PC-9 (cell line): ENCODE data around the gene PKD1L1. TPM values are rescaled to one million over a fixed set of nuclear protein-coding genes. Genes with fewer than 3 reads are reported as not detected.

ENCODE experiments used
- BruUV-seq: library from RNA; stranded (reverse); fragments of 400-500 nt; replicated peaks from 2 replicates; lab custom pipeline; 2021; lab: Mats Ljungman, UMichigan
- CTCF ChIA-PET: fragments of 300-600 bp; sonication (Branson Sonifier 250); formaldehyde crosslinking; loops from one replicate; lab custom pipeline; 2022; ENCODE audit warnings: antibody characterized with exemption; lab: Charles Lee
- POLR2A ChIA-PET: fragments of 300-600 bp; sonication (Branson Sonifier 250); formaldehyde crosslinking; loops from one replicate; lab custom pipeline; 2022; ENCODE audit warnings: antibody characterized with exemption; ENCODE audit not compliant: unreplicated experiment; lab: Charles Lee
- DNase-seq, 2 experiments: peaks; one replicate each; pipeline versions ENCODE4 v3.0.0 to v3.0.0-alpha.2; 2015 to 2022; ENCODE audit warnings: mixed read lengths in 1 of 2
- H2AFZ ChIP-seq: fragments of 200-600 bp; sonication (generic); 2 replicates; pipeline ENCODE4 v1.8.1; 2017; ENCODE audit warnings: antibody characterized with exemption
- H3F3A ChIP-seq: fragments of 200-600 bp; sonication (generic); 2 replicates; pipeline ENCODE4 v1.8.1; 2017; ENCODE audit warnings: antibody characterized with exemption, mild to moderate bottlenecking, low read depth; ENCODE audit not compliant: insufficient read depth
- H3K27ac ChIP-seq: fragments of 200-600 bp; sonication (generic); 2 replicates; pipeline ENCODE4 v1.6.1; 2016; ENCODE audit warnings: mixed run types
- H3K27me3 ChIP-seq: fragments of 200-600 bp; sonication (generic); 2 replicates; pipeline ENCODE4 v1.6.1; 2016; ENCODE audit warnings: low read depth, mixed run types; ENCODE audit not compliant: insufficient read depth
- H3K36me3 ChIP-seq: fragments of 200-600 bp; sonication (generic); 2 replicates; pipeline ENCODE4 v1.6.1; 2016; ENCODE audit warnings: low read depth, mixed run types
- H3K4me1 ChIP-seq: fragments of 200-600 bp; sonication (generic); replicated peaks from 2 replicates; pipeline ENCODE4 v1.6.1; 2016; ENCODE audit warnings: mixed run types; ENCODE audit not compliant: insufficient read depth
- H3K4me2 ChIP-seq: fragments of 200-600 bp; sonication (generic); 2 replicates; pipeline ENCODE4 v1.6.1; 2017; ENCODE audit warnings: mixed run types
- H3K4me3 ChIP-seq: fragments of 200-600 bp; sonication (generic); 2 replicates; pipeline ENCODE4 v1.6.1; 2016; ENCODE audit warnings: mixed run types
- H3K79me2 ChIP-seq: fragments of 200-600 bp; sonication (generic); 2 replicates; pipeline ENCODE4 v1.6.1; 2017; ENCODE audit warnings: low read depth, mixed run types
- H3K9me2 ChIP-seq: fragments of 200-600 bp; sonication (generic); 2 replicates; pipeline ENCODE4 v1.8.1; 2017; ENCODE audit warnings: mild to moderate bottlenecking; ENCODE audit not compliant: insufficient read depth
- H3K9me3 ChIP-seq: fragments of 200-600 bp; sonication (generic); 2 replicates; pipeline ENCODE4 v1.8.1; 2016; ENCODE audit warnings: low read depth; ENCODE audit not compliant: insufficient read depth
- H4K20me1 ChIP-seq: fragments of 200-600 bp; sonication (generic); 2 replicates; pipeline ENCODE4 v1.8.1; 2017; ENCODE audit not compliant: insufficient read depth
- EZH2 ChIP-seq: fragments of 200-600 bp; sonication (generic); IDR thresholded peaks from 2 replicates; pipeline ENCODE4 v1.8.0; 2017; ENCODE audit warnings: antibody characterized with exemption, low read depth
- intact Hi-C: fragments of 100-400 bp; cut with micrococcal nuclease; formaldehyde crosslinking; loops from one replicate; pipeline ENCODE4 v1.10.0; 2022; ENCODE audit not compliant: unreplicated experiment
- total RNA-seq: library from RNA; stranded (reverse); gene quantifications from 2 replicates; pipeline ENCODE4 v1.2.3, GENCODE V29; 2021
- TF ChIP-seq, protein P1 (sequence below): fragments of 200-600 bp; sonication (generic); conservative IDR thresholded peaks from 2 replicates; pipeline ENCODE4 v1.6.1; 2017; ENCODE audit warnings: mixed run types, antibody characterized with exemption, mild to moderate bottlenecking, moderate library complexity

The PKD1L1 gene
- total RNA-seq, 1 experiment from 2014 or later: 0.07 TPM

DNA sequence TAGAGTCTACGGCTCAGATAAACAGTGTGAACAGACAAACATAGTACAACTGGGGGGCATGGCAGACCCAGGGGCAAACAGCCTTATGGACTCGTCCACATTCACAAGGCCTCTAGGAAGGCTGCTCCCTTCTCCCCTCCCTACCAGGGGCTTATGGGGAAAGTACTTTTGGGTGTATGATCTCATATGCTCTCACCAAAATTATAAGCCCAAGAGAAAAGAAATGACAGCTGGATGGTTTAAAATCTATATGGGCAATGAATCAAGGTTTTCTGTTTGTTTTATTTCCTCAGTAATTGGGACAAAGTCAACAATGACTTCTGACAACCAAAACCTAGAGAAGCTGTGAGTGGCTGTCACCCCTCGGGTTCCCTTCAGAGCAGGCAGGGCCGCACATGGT is 144.4 kb downstream of the PKD1L1 start:
- Histone ChIP-seq H3K4me3 (no peak overlapping the region), H4K20me1 (no peaks in the 10 kb centered on the region), H3K4me1 (peaks cover 30% of the 10 kb centered on the region), H3K9me3 (no peaks in the 10 kb centered on the region), H3K9me2 (no peaks in the 10 kb centered on the region), H3F3A (peaks cover 6% of the 10 kb centered on the region; the same call in 1 of the 2 replicates), H2AFZ (no peak overlapping the region), H3K36me3 (no peaks in the 10 kb centered on the region), H3K27me3 (no peaks in the 10 kb centered on the region), H3K27ac (no peak overlapping the region), H3K4me2 (no peak overlapping the region), H3K79me2 (no peaks in the 10 kb centered on the region)
- CTCF ChIA-PET: no interaction called here
- TF ChIP-seq, protein P1, sequence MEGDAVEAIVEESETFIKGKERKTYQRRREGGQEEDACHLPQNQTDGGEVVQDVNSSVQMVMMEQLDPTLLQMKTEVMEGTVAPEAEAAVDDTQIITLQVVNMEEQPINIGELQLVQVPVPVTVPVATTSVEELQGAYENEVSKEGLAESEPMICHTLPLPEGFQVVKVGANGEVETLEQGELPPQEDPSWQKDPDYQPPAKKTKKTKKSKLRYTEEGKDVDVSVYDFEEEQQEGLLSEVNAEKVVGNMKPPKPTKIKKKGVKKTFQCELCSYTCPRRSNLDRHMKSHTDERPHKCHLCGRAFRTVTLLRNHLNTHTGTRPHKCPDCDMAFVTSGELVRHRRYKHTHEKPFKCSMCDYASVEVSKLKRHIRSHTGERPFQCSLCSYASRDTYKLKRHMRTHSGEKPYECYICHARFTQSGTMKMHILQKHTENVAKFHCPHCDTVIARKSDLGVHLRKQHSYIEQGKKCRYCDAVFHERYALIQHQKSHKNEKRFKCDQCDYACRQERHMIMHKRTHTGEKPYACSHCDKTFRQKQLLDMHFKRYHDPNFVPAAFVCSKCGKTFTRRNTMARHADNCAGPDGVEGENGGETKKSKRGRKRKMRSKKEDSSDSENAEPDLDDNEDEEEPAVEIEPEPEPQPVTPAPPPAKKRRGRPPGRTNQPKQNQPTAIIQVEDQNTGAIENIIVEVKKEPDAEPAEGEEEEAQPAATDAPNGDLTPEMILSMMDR: no peak
- no peak for TF ChIP-seq EZH2
- no peak for DNase-seq
- no TSS peak for BruUV-seq
- intact Hi-C loops: no loop called here
- POLR2A ChIA-PET: no interaction called here

DNA sequence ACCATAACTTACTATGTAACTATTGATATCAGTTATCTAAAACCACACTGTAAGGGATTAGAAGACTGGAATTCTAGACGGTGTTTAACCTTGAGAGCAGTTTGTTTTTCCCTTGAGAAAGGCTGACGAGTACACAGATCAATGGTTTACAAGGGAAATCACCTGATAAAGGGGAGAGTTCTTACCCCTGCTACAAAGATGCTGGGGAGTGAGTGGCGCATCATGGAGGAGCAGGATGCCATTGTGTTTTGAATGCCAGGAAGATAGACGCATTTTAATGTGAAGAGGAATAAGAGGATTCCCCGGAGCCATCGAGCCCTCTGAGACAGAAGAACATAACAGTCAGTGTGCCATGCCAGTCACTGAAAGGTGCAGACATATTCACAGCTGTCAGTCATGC is 145.2 kb downstream of the PKD1L1 start:
- Histone ChIP-seq H3K27me3 (no peaks in the 10 kb centered on the region), H4K20me1 (no peaks in the 10 kb centered on the region), H2AFZ (no peak overlapping the region), H3K27ac (no peak overlapping the region), H3K4me3 (no peak overlapping the region), H3K36me3 (no peaks in the 10 kb centered on the region), H3K4me2 (no peak overlapping the region), H3F3A (peaks cover 6% of the 10 kb centered on the region; the same call in 1 of the 2 replicates), H3K9me3 (no peaks in the 10 kb centered on the region), H3K9me2 (no peaks in the 10 kb centered on the region), H3K79me2 (no peaks in the 10 kb centered on the region), H3K4me1 (peaks cover 30% of the 10 kb centered on the region)
- intact Hi-C loops: no loop called here
- no peak for DNase-seq
- ChIA-PET POLR2A (no interaction called here), CTCF (no interaction called here)
- TF ChIP-seq EZH2: no peak
- TF ChIP-seq, protein P1: no peak
- BruUV-seq: no TSS peak

- no peaks in the 10 kb centered on the region for H3K9me2 ChIP-seq
- H3K27me3 ChIP-seq: no peaks in the 10 kb centered on the region
- no peaks in the 10 kb centered on the region for H4K20me1 ChIP-seq
- intact Hi-C loops: no loop called here
- H3F3A ChIP-seq: peaks cover 6% of the 10 kb centered on the region; the same call in 1 of the 2 replicates
- H3K4me1 ChIP-seq: peaks cover 27% of the 10 kb centered on the region
- no peak overlapping the region for H3K4me3 ChIP-seq
- H3K27ac ChIP-seq: no peak overlapping the region
- H3K9me3 ChIP-seq: no peaks in the 10 kb centered on the region
- no peak overlapping the region for H2AFZ ChIP-seq
- no TSS peak for BruUV-seq
- no peaks in the 10 kb centered on the region for H3K79me2 ChIP-seq
- CTCF ChIA-PET: no interaction called here
- H3K4me2 ChIP-seq: no peak overlapping the region
- POLR2A ChIA-PET: no interaction called here
- no peak for TF ChIP-seq EZH2
- TF ChIP-seq, protein P1: no peak
- no peaks in the 10 kb centered on the region for H3K36me3 ChIP-seq
- DNase-seq: no peak
Observed at GRCh38 chr7:47801423-47801822, 146.8 kb downstream of the PKD1L1 start.
